ENCODE measurements around the gene FGD3. TPM values are rescaled to one million over a fixed set of nuclear protein-coding genes. Genes with fewer than 3 reads are reported as not detected.

The FGD3 gene
- total RNA-seq, 1 experiment from 2014 or later, result 89.0 TPM

- Histone ChIP-seq H2AFZ (no peak overlapping the region), H3F3A (ENCODE audit: insufficient read depth, low read depth) (peaks cover 9% of the 10 kb centered on the region), H3K36me3 (ENCODE audit: low read depth) (no peaks in the 10 kb centered on the region), H3K79me2 (ENCODE audit: low read depth) (no peaks in the 10 kb centered on the region), H4K20me1 (ENCODE audit: insufficient read depth) (no peaks in the 10 kb centered on the region), H3K27me3 (ENCODE audit: insufficient read depth, low read depth) (no peaks in the 10 kb centered on the region), H3K4me3 (peak overlapping the region; percentile 73), H3K27ac (no peak overlapping the region), H3K9me2 (ENCODE audit: insufficient read depth) (no peaks in the 10 kb centered on the region), H3K9me3 (ENCODE audit: insufficient read depth, low read depth) (no peaks in the 10 kb centered on the region), H3K4me2 (peak overlapping the region; percentile 88), H3K4me1 (replicated peaks; ENCODE audit: insufficient read depth) (peaks cover 22% of the 10 kb centered on the region)
- intact Hi-C loops (cut with micrococcal nuclease; ENCODE audit: unreplicated experiment), result loop anchor here (1.0 kb wide), 1 partner anchor 225 kb away; no protein-coding TSS in a partner anchor
- no peak for DNase-seq
- TF ChIP-seq CTCF (conservative IDR thresholded peaks at IDR 0.05), result no peak
- no peak for TF ChIP-seq EZH2 (IDR thresholded peaks at IDR 0.05; ENCODE audit: low read depth)
- BruUV-seq (replicated peaks), result no TSS peak
- ChIA-PET POLR2A (ENCODE audit: unreplicated experiment) (no interaction called here), CTCF (interaction anchor here (0.6 kb wide), 1 partner anchor 104 kb away, joined by 4 read pairs; no protein-coding TSS in a partner anchor)
Measured at GRCh38 chr9:92948038-92948534, 763 bp downstream of the FGD3 start.

- peaks cover 27% of the 10 kb centered on the region for H3K4me1 ChIP-seq (replicated peaks; ENCODE audit: insufficient read depth)
- no peaks in the 10 kb centered on the region for H3K79me2 ChIP-seq (ENCODE audit: low read depth)
- H3K4me2 ChIP-seq, result peak overlapping the region; percentile 88
- H2AFZ ChIP-seq, result no peak overlapping the region
- H3K4me3 ChIP-seq, result no peak overlapping the region
- no peaks in the 10 kb centered on the region for H3K9me2 ChIP-seq (ENCODE audit: insufficient read depth)
- no TSS peak for BruUV-seq (replicated peaks)
- no peaks in the 10 kb centered on the region for H4K20me1 ChIP-seq (ENCODE audit: insufficient read depth)
- H3K27me3 ChIP-seq (ENCODE audit: insufficient read depth, low read depth), result no peaks in the 10 kb centered on the region
- no peaks in the 10 kb centered on the region for H3K9me3 ChIP-seq (ENCODE audit: insufficient read depth, low read depth)
- DNase-seq, result no peak
- ChIA-PET POLR2A (ENCODE audit: unreplicated experiment) (no interaction called here), CTCF (interaction anchor here (0.6 kb wide), 1 partner anchor 103 kb away, joined by 4 read pairs; no protein-coding TSS in a partner anchor)
- TF ChIP-seq CTCF (conservative IDR thresholded peaks at IDR 0.05) (no peak), EZH2 (IDR thresholded peaks at IDR 0.05; ENCODE audit: low read depth) (no peak)
- H3K36me3 ChIP-seq (ENCODE audit: low read depth), result no peaks in the 10 kb centered on the region
- H3K27ac ChIP-seq, result no peak overlapping the region
- peaks cover 13% of the 10 kb centered on the region for H3F3A ChIP-seq (ENCODE audit: insufficient read depth, low read depth)
- intact Hi-C loops (cut with micrococcal nuclease; ENCODE audit: unreplicated experiment), result loop anchor here (1.0 kb wide), 1 partner anchor 225 kb away; no protein-coding TSS in a partner anchor
Measured at GRCh38 chr9:92948632-92949031, 1.3 kb downstream of the FGD3 start.

GRCh38 chr9:92949266-92949982 is 2.1 kb downstream of the FGD3 start:
- CTCF ChIA-PET, result interaction anchor here (0.6 kb wide), 1 partner anchor 42 kb away, joined by 3 read pairs; no protein-coding TSS in a partner anchor
- no peak overlapping the region for H2AFZ ChIP-seq
- no peaks in the 10 kb centered on the region for H4K20me1 ChIP-seq (ENCODE audit: insufficient read depth)
- no peak overlapping the region for H3K27ac ChIP-seq
- H3K9me2 ChIP-seq (ENCODE audit: insufficient read depth), result no peaks in the 10 kb centered on the region
- peaks cover 35% of the 10 kb centered on the region for H3K4me1 ChIP-seq (replicated peaks; ENCODE audit: insufficient read depth)
- TF ChIP-seq EZH2 (IDR thresholded peaks at IDR 0.05; ENCODE audit: low read depth) (no peak), CTCF (conservative IDR thresholded peaks at IDR 0.05) (no peak)
- POLR2A ChIA-PET (ENCODE audit: unreplicated experiment), result interaction anchor here (0.7 kb wide), 1 partner anchor 69 kb away, joined by 10 read pairs; no protein-coding TSS in a partner anchor
- no peaks in the 10 kb centered on the region for H3K36me3 ChIP-seq (ENCODE audit: low read depth)
- H3K79me2 ChIP-seq (ENCODE audit: low read depth), result no peaks in the 10 kb centered on the region
- BruUV-seq (replicated peaks), result no TSS peak
- H3F3A ChIP-seq (ENCODE audit: insufficient read depth, low read depth), result peaks cover 21% of the 10 kb centered on the region
- no peak overlapping the region for H3K4me3 ChIP-seq
- DNase-seq, result no peak
- intact Hi-C loops (cut with micrococcal nuclease; ENCODE audit: unreplicated experiment), result no loop called here
- H3K9me3 ChIP-seq (ENCODE audit: insufficient read depth, low read depth), result no peaks in the 10 kb centered on the region
- no peak overlapping the region for H3K4me2 ChIP-seq
- no peaks in the 10 kb centered on the region for H3K27me3 ChIP-seq (ENCODE audit: insufficient read depth, low read depth)
